CD4-positive, alpha-beta T cell treated with Interleukin-1 beta for 1 hour (primary cell): ENCODE results near the gene EPB41L4B.
"Not testable (repeated sequence)": the region's sequence is repeated elsewhere in the genome, so short reads cannot be mapped to it uniquely, and the experiment has no call there.

Experiments used
- DNase-seq, 2 donors: peaks; one replicate each; pipeline ENCODE4 v3.0.0-alpha.2; 2020 to 2022

EPB41L4B gene

DNA sequence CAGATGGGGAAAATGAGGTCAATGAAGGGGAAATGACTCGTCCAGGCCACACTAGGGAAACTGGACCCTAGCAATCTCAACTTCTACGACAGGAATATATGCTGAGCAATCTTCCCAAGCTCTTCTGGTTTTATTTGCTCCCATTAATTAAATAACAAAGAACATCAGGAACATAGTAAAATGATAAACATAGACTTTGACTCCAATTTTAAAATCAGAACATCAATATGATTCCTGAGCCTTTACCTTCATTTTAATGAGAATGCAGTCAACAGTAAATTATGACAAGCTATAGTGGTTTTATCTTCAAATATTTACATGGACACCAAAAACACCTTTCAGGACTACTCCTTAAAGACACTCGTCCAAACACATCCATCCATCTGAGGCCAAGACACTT, 79.7 kb downstream of the EPB41L4B start:
- DNase-seq = no peak

DNA sequence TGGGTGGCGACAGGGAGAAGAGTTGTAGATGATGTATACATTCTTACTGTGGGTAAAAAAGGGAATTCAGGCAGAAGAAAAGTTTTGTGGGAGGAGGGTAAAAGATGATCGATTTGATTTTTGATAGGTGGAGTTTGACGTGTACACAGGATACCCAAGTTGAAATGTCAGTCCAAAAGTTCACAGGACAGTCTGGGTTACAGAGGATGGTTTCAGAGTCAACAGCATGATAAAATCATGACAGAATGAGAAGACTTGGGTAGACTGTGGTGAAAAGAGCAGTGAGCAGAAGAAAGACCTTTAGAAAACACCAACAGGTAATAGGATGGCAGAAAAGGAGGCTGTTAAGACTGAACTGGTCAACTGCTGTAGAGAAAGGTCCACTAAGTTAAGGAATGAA, 81.6 kb downstream of the EPB41L4B start:
- DNase-seq = no peak

DNA sequence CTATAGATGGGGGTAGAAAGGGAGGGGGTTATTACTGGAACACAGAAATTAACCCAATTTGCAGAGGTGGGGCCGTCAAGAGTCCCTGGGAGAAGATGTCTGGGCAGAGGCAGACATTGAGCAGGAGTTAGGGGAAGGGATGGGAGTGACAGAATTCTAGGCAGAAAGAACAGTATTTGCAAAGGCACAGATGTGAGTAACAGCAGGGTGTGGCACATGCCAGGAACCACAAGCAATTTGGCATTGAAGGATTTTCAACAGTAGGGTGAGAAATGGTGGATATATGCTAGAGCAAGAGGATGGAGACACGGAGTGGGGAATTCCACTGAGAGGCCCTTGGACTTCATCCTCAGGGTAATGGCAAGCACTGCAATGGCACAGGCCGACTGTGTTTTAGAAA, 82.2 kb downstream of the EPB41L4B start:
- no peak for DNase-seq

DNA sequence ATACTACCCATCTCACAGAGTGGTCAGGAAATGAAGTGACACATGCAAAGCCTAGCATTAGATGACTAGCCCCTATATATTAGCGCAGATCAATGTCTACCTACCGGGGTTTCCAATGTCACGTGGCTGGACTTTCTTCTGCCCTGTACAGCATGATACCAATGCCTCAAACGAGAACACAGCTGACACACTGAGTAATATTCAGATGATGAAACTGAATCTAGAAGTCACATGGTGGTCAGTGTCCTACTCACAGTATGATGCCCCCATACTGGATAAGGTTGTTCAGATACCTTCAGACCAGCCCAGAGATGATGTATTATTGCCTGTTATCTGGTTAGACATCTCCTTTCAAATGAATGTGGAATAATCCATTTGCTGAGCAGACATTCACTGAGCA, 82.7 kb downstream of the EPB41L4B start:
- DNase-seq = no peak

DNA sequence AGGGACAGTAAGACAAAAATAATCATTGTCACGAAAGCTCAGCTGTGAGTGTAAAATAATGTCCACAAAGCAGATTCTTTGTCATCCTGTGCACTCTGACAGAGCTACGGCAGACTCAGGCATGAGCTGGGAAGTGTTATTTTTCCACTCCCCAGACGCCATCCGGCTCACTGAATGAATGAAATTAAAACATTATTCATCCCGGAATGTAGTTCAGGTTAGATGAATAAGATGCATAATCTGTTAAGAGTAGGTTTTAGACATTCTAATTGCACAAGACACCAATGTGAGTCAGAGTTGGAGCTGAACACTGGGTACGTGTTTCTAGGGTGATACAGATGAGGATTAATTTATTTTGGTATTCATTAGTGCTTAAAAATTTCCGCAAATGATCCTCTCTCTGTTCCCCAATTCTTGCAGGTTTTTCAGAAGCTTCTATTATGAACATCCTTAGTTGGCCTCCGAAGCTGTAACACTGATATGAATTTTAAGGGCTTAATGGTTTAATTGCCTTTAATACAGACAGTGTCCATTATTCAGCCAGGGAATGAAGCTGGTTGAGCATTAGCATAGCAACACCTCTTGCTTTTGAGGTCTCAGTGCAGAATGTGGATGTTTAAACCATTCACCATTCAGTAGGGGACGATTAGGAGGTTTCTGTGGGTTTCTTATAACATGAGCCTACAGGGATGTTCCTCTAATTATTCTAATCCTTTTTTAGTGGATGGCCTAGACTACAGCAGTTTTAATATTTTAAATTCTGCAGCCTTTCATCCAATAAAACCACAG, 88.2 kb downstream of the EPB41L4B start:
- DNase-seq = no peak

DNA sequence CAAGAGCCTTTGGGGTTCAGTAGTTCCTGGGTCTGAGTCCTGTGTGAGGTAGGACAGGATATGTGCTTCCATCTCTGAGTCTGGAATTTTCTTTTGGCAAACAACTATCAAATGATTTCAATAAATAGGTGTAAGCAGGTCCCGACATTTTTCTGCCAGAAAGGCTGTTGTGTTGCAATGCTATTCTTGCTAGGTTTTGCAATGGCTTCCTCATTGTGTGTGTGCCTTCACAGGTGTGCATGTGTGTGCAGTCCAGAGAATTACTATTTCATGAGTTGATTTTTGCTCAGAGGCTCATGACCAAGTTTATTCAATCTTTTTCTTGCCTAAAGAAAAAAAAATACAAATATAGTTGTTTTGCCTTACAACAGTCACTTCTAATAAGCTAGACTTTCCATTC, 89.3 kb downstream of the EPB41L4B start:
- no peak for DNase-seq

DNA sequence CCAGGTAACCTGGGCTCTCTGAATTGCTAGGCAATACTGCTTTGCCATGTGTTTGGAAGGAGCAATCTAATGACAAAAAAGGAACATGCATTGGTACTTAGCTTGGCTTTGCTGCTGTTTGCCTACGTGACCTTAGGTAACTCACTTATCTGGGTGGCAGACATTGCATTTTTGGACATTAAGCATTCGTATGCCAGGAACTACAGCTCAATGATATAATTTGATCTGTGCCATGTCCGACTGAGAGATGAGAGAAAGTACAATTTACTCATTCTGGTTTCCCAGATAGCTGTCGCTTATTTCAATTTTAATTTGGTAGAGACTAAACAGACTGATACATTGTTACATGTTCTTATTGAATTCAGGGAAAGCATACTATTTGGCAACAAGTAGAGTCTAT, 90.6 kb downstream of the EPB41L4B start:
- DNase-seq = no peak

DNA sequence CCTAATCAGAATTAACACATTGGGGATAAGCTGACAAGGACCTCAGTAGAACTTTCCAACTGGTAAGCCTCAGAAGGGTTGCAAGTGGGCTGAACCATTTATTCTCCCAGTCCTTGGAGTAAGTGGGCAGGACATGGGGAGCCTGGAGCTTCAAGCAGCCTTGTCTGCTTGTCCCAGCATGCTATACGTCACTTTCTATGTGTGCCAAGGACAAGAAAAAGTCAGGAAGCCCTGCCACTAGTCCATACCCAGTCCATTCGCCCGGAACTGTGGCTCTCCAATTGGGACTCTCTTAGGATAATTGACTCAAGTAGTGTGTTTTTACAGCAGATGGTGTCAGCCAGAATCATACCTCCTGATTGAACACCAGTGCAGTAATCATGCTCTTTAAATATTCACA, 91.2 kb downstream of the EPB41L4B start:
- no peak for DNase-seq

DNA sequence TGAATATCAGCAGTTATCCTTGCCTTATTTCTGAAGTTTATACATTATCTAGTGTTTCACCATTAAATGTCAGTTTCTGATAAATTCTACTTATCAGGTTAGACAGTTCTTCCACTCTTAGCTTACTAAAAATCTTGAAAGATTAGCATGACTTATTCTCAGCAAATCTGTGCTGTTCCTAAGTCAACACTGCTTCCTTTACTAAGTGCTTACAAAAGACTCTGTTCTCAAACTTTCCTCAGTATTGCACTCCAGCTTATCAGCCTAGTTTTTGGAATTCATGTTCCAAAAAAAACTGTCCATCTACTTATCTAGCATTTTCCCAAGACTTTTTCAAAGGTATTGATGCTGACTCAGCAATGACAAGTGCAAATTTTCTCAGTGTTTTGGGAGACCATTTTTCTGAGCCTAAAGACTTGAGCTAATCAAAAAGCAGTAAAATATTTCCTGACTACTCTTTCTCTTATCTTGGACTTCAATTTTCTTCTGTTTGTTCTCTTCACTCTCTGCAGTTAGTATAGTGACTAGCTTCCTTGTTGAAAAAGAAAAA, 92.7 kb downstream of the EPB41L4B start:
- DNase-seq = no peak

DNA sequence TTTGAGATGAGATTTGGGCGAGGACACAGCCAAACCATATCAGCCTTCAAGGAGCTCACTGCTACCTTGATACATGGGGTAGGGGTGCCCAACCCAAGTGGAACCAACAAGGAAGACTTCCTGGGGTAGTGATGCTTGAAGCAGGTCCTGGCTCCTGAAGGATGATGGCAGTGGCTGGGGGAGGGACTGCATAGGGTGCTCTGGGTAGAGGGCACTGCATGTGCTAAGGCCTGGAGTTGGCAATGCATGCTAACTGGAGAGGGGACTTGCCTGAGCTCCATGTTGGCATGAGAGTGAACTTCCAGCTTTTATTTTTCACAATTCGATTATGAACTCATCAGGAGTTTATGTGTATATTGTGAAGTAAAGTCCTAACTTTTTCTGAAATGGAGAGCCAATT, 95.2 kb downstream of the EPB41L4B start:
- DNase-seq = no peak

DNA sequence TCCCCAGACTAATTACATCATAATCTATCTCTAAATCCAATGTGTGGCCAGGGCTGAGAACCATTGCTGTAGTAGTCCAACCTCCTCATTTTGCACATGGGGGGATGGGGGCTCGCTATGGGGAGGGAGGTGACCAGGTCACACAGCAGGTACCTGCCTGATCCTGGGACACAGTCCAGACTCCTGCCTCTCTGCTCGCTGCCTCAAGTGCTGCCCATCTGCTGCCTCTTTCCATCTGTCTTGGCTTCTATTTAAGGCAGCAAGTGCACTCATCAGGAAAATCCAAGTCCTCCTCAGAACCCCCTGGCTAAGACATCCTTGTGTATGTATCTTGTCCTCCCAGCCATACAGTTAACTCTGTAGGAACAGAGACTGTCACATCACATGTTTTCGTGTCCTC, 96.1 kb downstream of the EPB41L4B start:
- no peak for DNase-seq

DNA sequence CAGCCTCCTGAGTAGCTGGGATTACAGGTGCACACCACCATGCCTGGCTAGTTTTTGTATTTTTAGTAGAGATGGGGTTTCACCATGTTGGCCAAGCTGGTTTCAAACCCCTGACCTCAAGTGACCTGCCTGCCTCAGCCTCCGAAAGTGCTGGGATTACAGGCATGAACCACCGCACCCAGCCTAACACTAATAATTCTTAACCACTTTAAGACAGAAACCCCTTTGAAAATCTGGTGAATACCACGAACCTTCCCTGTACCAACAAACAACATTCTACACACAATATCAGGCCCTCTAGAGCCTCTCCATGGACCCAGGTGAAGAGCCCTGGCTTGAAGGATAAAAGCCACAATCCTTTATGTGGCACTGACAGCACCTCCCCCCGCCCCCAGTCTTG, 102.6 kb downstream of the EPB41L4B start:
- not testable (repeated sequence) for DNase-seq

DNA sequence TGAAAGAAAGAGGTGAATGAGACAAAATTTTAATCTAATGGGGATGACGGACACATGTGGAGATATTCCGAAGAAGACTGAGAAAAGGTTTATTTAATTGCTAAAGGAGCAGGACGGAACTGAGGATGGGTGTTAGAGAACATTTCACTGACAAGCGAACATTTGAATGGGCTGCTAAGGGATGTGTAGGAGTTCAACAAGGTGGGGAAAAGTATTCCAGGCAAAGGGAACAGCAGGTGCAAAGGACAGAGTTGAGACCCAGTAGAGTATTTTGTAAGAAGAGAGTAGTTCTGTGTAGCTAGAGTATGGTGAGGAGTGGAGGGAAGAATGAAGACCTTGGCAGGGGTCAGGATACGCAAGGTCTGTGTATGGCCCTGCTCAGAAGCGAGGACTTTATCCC, 106.4 kb downstream of the EPB41L4B start:
- no peak for DNase-seq

DNA sequence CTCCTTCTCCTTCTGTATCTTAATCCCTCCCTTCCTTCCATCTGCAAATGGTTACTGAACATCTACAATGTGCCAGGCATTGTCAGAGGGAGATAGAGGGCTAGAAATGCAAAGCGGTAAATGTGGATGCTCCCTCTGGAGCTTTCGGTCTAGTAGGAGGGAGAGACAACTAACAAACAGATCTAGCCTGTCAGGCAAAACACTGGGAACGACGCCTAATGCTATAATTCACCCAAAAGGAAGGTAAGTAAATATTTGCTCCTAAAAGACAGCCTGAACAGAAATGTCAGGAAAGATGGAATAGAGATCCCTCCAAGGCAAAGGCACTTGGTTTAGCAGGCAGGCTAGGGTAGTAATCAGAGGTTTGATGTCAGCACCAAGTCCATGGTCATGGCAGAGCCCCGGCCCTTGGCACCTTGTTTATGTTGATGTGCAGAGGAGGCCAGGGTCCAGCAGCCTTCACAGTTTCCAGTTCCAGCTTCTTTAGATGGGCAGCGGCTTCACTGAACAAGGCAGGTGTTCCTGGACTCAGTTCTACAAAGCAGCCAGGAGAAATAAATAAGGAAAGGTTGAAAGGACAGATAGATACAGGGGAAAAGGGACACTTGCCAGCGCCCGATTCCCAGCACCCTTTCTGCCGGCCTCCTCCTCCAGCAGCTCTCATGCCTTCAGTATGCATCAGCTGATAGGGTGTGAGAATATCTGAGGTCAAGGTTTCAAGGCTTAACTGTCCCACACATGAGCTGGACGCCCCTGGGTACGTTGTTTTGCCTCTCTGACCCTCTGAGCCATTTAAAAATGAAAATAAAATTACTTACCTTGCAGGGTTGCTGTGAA, 107.4 kb downstream of the EPB41L4B start:
- DNase-seq = no peak

DNA sequence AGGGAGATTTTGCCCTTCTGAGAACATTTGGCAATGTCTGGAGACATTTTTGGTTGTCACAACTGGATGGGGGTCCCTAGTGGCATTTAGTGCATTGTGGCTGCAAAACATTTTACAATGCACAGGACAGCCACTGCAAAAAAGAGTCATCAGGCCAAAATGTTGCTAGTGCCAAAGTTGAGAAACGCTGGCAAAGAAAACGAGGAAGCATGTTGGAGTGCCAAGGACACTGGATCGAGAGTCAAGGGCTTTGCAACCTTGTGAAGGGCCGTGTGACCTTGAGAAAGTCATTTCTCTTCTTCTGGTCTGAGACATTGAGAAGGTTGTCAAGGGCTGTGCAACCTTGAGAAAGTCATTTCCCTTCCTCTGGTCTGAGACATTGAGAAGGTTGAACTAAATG, 108.1 kb downstream of the EPB41L4B start:
- no peak for DNase-seq

DNA sequence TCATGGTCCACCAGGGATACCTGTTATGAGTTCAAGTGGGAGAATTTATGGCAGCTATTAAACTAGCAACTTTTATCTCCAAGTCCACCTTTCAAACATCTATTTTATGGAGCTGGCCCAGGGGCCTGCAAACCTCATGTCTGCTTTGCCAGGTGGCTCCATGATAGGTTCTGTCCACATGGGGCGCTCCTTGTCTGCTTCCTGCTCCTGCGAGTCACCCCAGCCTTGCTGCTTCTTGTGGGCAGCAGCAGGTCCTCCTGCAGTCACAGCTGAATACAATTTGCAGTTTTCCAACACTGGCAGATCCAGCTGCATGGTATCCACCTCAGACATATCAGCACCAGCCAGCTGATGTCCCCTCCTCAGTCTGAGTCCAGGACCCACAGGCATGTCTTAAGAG, 114.2 kb downstream of the EPB41L4B start:
- DNase-seq = no peak

DNA sequence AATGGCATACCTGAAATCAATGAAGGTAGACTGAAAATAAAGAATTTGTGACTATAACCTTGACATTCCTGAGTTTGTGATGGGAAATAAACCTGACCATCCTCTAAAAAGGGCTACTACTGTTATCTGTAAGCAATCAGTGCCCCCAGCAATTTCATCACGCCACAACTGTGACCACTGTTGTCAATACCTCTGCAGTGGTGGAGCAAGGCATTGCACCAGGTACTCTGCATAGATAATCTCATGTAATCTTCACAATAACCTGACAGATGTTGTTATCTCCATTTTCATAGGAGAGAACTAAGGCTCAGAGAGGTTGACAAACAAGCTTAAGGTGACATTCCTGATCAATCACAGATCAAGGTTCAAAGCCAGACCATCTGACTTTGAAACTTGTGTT, 115.3 kb downstream of the EPB41L4B start:
- no peak for DNase-seq

DNA sequence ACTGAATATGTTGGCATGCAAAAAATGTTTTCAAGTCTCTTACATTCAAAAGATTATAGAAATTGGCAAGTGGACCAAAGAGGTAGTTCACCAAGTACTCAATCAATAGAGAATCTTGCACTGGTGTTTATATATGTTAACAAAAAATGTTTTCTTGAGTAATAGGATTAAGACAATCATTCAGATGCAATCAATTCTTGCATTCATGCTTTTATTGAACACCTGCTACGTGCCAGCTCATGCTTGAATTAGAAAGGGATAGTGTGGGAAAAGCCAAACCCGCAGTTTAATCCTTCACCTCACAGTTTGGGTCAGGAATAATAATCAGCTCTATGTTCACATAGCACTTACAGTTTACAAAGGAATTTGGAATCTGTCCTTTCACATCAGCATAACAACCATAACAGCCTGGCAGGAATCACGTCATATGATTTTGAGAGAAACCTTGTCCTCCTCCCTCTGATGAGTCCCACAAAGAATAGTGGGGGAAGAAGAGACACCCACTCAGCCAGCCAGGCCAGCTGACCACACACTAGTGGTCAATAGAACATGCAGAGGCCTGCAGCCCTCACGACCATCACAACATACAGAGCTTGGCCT, 117.0 kb downstream of the EPB41L4B start:
- DNase-seq = no peak

DNA sequence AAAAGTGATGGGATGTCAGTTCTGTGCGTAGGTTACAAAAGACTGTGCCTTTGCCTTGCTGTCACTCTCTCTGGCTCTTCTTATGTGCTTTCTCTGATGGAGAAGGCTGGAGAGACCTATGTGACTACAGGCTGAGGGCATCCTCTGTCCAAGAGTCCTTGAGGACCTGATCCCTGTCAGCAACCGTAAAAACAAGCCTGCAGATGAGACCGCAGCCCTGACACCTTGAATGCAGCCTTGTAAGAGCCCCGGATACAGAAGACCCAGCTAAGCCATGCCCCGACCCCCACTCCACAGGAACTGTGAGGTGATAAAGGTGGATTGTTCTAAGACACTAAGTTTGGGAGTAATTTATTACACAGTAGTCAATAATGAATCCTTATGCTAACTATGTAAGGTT, 121.2 kb downstream of the EPB41L4B start:
- DNase-seq = no peak

DNA sequence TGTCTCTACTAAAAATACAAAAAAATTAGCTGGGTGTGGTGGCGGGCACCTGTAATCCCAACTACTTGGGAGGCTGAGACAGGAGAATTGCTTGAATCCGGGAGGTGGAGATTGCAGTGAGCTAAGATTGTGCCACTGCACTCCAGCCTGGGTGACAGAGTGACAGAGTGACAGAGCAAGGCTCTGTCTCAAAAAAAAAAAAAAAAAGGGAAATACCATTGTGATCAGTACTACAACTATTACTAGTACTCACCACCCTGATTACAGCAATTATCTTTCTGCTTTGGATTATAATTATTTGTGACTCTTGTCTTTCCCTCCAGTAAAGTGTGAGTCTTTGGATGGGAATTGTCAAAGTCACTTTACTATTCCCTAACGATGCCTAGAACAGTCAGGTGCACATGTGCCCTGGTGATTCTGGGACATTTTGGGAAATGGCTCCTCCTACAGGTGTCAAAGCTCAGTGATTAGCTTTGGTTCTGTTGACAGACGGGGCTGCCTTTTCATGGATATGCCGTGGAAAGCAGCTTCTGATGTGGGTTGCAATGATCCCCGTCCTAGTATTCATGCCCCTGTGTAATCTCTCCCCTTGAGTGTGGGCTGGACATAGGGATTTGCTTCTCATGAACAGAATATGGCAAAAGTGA, 122.0 kb downstream of the EPB41L4B start:
- peak in 1 of 2 donors; percentile 12 for DNase-seq

DNA sequence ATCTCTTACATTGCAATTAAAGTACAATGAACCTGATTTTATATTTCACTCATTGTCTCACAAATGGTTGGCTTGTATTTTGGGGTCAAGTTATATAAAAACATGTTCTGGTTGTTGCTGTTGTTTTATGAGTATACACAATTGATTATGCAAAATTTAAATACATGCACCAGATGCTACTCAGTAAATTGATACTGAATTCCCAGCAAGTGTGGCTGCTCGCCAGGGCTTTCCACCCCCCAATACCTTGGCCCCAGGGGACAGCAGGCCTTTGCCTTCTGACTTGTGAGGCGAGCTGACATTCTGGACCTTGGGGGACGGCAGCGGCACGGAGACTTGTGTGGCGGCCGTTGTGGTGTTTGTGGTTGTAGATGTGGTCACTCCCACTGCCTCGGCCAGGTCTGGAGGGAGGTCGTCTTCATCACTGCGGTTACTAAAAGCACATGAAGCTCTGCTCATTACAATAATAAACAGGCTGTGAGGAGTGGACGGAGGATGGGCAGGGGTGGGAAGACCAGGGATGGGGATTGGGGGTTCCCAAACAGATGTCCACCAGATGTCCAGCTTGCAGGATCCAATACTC, 126.8 kb downstream of the EPB41L4B start:
- no peak for DNase-seq

DNA sequence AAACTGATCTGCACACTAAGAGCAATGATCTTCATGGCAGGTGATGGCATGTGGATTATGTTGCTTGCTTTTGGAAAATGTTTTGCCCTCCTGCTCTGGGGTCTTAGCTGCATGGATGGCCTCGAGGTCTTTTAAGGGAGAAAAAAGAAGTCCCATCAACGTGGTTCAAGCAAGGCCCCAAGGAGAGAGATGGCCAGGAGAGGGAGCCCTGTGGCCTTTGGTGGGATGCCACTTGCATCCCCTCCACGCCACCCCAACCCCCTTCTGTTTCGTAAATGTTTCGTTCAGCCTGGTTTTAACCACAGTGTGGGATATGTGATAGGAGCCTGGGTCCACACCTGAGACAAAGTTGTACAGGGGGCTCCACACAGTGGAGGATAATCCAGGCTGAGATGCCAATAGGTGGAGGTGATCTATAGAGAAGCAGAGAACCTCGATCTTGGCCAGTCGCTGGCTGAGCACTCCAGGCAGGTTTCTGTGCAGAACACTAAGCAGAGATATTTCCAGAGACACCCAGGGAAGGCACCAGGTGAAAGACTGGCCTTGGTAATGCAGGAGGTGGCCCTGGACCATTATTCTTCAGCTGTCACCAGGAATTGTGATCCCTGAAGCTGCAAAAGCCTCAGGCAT, 128.0 kb downstream of the EPB41L4B start:
- DNase-seq = no peak
